Measurements from ENCODE around the gene NEDD8.

DNA sequence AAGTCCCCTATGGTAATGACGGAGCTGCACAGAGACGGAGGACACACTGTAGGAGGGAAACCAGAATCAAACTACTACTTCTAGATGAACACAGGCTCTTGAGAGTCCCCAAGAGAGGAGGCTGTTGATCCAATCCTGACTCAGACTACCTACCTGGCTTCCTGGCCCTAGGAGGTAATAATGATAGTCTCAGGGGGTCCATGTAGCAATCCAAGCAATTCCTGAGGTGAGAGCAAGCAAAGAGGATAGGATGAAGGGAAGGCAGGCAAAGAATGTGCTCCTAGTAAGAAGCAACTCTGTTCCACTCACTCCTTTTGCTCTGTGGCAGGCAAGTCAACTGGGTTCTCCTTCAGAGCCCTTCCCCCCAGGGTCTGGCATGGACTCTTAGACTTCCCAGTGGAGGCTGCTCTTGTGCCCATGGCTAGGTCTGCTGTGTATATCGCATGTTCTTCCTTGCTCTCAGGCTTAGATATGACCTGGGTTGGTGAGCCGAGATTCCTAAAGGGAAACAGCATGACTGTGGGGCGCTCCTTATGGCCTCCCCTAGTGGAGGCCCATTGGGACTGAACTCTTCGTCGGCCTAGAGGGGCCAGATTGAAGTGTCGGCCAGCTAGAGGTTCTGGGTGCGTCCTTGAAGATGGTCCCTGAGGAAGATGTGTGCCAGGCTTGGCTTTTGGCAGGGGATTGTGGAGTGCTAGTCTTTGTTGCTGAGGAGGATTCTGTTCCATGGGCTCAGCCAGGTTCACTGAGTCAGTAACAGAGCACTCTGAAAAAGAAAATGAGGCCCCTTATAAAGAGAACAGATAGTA is 8.1 kb upstream of the NEDD8 start:
- TF ChIP-seq, protein P1, sequence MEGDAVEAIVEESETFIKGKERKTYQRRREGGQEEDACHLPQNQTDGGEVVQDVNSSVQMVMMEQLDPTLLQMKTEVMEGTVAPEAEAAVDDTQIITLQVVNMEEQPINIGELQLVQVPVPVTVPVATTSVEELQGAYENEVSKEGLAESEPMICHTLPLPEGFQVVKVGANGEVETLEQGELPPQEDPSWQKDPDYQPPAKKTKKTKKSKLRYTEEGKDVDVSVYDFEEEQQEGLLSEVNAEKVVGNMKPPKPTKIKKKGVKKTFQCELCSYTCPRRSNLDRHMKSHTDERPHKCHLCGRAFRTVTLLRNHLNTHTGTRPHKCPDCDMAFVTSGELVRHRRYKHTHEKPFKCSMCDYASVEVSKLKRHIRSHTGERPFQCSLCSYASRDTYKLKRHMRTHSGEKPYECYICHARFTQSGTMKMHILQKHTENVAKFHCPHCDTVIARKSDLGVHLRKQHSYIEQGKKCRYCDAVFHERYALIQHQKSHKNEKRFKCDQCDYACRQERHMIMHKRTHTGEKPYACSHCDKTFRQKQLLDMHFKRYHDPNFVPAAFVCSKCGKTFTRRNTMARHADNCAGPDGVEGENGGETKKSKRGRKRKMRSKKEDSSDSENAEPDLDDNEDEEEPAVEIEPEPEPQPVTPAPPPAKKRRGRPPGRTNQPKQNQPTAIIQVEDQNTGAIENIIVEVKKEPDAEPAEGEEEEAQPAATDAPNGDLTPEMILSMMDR (conservative IDR thresholded peaks at IDR 0.05; ENCODE audit: low read depth, low read length), result no peak
- TF ChIP-seq, protein P2, sequence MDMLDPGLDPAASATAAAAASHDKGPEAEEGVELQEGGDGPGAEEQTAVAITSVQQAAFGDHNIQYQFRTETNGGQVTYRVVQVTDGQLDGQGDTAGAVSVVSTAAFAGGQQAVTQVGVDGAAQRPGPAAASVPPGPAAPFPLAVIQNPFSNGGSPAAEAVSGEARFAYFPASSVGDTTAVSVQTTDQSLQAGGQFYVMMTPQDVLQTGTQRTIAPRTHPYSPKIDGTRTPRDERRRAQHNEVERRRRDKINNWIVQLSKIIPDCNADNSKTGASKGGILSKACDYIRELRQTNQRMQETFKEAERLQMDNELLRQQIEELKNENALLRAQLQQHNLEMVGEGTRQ (IDR thresholded peaks at IDR 0.05; ENCODE audit: low read depth, low read length), result no peak
- TF ChIP-seq MXI1 (IDR thresholded peaks at IDR 0.05; ENCODE audit: borderline replicate concordance, low read depth, low read length) (no peak), RFX5 (IDR thresholded peaks at IDR 0.05; ENCODE audit: low read depth, low read length) (no peak), MAFK (IDR thresholded peaks at IDR 0.05; ENCODE audit: low read depth, low read length) (no peak), POLR2A (IDR thresholded peaks at IDR 0.05; ENCODE audit: low read depth, low read length) (no peak), BHLHE40 (IDR thresholded peaks at IDR 0.05; ENCODE audit: low read depth, low read length) (no peak)

All from IMR-90 (cell line).